GM19193 (cell line): ENCODE measurements around the gene TADA2A.

Experiments
- POLR2A ChIP-seq: IDR thresholded peaks from 4 replicates; pipeline ENCODE4 v1.6.1; 2011; ENCODE audit not compliant: insufficient read depth, insufficient read length; ENCODE audit errors: extremely low read depth

Gene TADA2A

DNA sequence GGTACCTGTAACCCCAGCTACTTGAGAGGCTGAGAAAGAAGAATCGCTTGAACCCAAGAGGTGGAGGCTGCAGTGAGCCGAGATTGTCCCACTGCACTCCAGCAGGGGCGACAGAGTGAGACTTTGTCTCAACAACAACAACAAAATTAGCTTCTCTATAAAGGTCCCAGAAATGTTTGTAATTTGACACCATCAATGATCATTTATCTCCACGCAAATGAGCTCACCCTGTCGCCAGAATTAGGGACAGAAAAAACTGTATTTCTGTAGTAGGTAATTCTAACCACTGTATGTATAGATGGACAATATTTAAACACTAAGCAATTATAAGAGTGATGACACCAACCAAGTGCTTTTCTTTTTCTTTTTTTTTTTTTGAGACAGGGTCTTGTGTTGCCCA lies 20.2 kb upstream of the TADA2A start:
- TF ChIP-seq POLR2A, result no peak

DNA sequence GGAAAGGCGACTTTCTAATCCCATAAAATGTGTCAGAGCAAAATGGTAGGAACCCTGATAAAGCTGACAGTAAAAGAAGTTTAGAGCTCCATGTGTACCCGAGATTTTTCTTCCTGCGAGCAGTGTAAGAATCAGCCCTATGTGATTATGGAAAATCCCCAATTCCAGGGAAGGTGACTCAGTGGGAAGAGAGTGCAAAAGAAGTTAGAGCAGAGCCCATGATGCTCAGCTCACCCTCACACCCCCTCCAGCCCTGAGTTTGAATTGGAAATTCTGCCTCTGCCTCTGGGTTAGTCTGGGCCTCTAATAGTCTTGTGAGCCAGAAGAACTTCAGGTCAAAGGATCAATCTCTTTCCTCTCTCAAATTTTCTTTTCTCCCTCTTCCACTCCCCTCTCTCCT lies 18.4 kb upstream of the TADA2A start:
- TF ChIP-seq POLR2A, result no peak

- no peak for TF ChIP-seq POLR2A
These were observed 17.5 kb upstream of the TADA2A start for GRCh38 chr17:37389160-37389559.

GRCh38 chr17:37391146-37391545 lies 15.5 kb upstream of the TADA2A start:
- no peak for TF ChIP-seq POLR2A

- no peak for TF ChIP-seq POLR2A
These were observed 14.6 kb upstream of the TADA2A start for GRCh38 chr17:37392024-37392590.

GRCh38 chr17:37393352-37393751 lies 13.3 kb upstream of the TADA2A start:
- TF ChIP-seq POLR2A, result no peak

DNA sequence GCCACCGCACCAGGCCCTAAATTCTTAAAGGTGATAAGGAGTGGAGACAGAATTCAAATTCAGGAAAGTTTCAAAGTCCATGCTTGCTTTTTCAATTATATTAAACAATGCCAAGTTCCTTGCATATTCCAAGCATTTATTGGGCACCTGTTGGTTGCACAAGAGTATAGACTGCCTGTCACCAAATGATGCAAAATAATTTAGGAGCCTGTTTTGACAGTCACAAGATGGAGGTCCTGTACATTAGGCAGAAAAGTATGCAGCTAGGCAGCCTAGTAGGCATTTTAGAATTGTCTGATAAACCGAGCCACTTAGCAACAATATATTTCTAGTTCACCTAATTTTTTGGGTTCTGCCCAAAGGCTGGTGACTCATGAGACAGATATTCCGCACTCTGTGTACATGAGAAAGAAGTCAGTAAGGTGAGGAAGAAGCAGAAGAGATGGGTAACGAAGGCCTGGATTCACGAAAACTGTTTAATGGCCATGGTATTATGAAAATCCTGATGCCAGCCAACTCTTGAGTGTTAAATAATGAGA lies 7.4 kb upstream of the TADA2A start:
- TF ChIP-seq POLR2A, result no peak

- TF ChIP-seq POLR2A, result no peak
These were observed 6.2 kb upstream of the TADA2A start for GRCh38 chr17:37400505-37400904.

GRCh38 chr17:37405955-37406634 lies 591 bp upstream of the TADA2A start:
- no peak for TF ChIP-seq POLR2A

DNA sequence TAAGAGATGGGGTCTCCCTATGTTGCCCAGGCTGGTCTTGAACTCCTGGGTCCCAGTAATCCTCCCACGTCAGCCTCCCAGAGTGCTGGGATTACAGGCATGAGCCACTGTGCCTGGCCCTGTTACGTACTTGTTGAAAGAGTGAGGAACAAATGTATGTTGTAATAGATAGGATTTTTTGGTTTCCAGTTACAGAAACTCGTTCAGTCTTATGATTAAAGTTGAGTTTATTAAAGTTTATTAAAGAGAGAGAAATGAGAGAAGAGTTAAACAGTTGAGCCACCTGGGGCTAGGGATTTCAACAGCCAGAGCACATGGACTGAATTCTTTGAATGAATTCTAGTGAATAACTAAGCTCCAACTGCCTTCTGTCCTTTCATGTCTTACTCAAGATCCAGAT lies 3.7 kb downstream of the TADA2A start:
- no peak for TF ChIP-seq POLR2A

DNA sequence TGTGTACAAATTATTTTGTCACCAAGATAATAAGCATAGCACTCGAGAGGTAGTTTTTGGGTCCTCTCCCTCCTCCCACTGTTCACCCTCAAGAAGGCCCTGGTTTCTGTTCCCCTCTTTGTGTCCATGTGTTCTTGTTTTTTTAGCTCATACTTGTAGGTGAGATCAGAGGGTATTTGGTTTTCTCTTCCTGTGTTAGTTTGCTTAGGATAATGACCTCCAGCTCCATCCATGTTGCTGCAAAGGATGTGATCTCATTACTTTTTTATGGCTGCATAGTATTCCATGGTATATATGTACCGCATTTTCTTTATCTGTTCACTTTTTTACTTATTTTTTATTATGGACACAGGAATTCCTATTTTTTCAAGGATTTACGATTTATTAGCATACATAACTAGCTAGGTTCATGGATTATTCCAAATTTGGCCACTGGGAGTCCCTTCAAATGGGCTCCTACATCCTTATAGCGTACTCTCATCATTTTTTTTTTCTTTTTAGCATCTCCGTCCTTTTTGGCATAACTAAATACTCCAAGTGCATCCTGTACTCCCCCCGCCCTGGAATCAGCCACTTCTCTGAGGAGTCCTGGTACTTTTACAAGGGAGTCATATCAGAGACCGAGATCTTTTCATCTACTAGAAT lies 7.3 kb downstream of the TADA2A start:
- TF ChIP-seq POLR2A, result no peak

DNA sequence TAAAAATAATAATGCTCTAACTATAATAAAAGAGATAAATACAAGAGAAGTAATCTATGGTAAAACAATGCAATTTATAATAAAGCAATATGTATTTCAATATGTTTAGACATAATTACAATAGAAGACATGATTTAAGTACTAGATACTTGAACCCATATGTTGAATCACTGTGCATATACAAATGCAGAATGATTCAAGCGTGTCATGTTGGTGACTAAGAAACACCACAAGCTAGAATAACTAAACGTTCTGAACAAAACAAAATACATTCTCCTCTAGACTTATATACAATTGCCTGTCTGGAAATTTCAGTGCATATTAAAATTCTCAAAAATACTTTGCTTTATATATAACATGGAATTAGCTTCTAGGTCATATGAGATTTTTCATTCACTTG lies 11.2 kb downstream of the TADA2A start:
- no peak for TF ChIP-seq POLR2A

- no peak for TF ChIP-seq POLR2A
These were observed 16.4 kb downstream of the TADA2A start for GRCh38 chr17:37422971-37423625.

DNA sequence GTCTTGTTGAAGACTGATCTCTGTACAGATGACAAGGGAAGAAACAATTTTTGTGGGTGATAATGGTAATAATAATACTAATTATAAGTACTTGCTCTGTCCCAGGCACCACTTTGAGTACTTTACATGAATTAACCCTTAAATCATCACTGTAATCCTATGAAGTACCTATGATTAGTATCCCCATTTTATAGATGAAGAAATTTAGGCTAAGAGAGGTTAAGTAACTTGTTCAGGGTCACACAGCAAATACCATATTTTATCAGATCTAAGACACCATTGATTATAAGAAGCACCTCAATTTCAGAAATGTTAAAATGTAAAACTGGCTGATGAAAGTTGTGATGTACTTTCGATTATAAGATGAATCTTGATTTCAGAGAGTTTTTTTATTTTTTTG lies 18.6 kb downstream of the TADA2A start:
- TF ChIP-seq POLR2A, result no peak

DNA sequence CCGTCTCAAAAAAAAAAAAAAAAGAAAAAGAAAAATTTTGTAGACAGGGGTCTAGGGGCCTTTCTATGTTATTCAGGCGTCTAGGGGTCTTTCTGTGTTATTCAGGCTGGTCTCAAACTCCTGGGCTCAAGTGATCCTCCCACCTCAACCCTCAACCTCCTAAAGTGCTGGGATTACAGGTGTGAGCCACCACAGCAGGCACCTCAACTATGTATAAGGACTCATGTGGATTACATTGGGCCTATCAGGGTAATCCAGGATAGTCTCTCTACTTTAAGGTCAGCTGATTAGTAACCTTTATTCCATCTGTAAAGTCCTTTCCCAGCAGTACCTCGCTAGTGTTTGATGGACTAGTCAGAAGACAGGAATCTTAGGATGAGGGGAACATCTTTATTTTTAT lies 22.4 kb downstream of the TADA2A start:
- TF ChIP-seq POLR2A, result no peak

DNA sequence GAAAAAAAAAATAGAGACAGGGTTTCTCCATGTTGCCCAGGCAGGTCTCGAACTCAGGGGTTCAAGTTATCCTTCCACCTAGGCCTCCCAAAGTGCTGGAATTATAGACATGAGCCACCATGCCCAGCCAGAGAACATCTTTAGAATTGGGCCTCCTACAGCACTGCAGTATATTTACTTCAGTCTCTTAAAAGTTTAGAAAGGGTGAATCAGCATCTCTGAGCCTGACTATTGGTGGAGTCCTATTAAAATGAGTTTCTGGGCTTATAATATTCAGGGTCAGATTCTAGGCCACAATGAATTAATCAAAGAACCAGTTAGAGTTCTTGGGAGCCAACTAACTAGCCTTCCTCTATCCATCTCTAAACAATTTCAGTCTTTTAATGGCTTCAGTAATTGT lies 22.8 kb downstream of the TADA2A start:
- TF ChIP-seq POLR2A, result no peak

DNA sequence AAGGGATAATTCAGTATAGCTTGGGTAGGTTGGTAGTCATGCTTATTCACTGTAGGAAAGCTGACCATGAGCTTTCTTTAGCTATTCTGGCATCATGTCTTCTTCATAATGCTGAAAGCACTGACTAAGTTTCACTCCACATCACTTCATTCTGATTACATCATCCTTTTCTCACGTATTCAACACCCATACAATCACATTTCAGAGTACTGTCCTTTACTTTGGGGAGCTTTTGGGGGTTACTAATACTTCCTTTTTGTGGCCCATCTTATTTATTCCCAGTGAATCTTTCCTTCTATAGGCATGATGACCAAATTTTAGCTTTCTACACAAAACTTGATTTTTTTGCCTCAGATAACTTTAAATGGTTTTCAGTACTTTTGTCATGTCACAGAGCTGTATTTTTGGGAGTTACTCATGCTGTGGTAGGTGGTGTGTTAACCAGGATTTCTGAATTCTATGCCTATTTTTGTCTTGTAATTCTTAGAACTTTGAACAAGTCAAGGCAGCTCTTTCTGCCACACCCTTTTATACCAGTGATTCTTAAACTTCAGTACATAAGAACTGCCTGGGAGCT lies 23.5 kb downstream of the TADA2A start:
- TF ChIP-seq POLR2A, result no peak
